Endothelial cell of umbilical vein (primary cell): Measurements from ENCODE around the gene SEC14L1. TPM values are rescaled to one million over a fixed set of nuclear protein-coding genes. Genes with fewer than 3 reads are reported as not detected.

Experiments used
- BruUV-seq: library from RNA; stranded (reverse); fragments of 400-500 nt; replicated peaks from 2 replicates; lab custom pipeline; 2021; lab: Mats Ljungman, UMichigan
- CTCF ChIA-PET: fragments of 300-600, 350-600 bp; sonication (Branson Sonifier 250); formaldehyde crosslinking; loops from one replicate; lab custom pipeline; 2021; ENCODE audit warnings: antibody characterized with exemption, inconsistent platforms; lab: Charles Lee
- POLR2A ChIA-PET: fragments of 300-600, 350-600 bp; sonication (Branson Sonifier 250); formaldehyde crosslinking; loops from one replicate; lab custom pipeline; 2021; ENCODE audit warnings: antibody characterized with exemption, inconsistent platforms; lab: Charles Lee
- DNase-seq: peaks from one replicate; pipeline ENCODE4 v3.0.0-alpha.2; 2011; ENCODE audit warnings: low read depth, low spot score
- FAIRE-seq: peaks from 2 replicates; lab custom pipeline; 2011; peaks lifted over from hg19 to GRCh38; lab: Jason Lieb, UNC
- H2AFZ ChIP-seq: 2 replicates; pipeline ENCODE4 v1.6.0; 2012; ENCODE audit warnings: low read depth, low read length, control low read depth, inconsistent platforms
- H3K27ac ChIP-seq: 2 replicates; pipeline ENCODE4 v1.5.1; 2011; ENCODE audit warnings: low read depth, mild to moderate bottlenecking, control low read depth, low read length, moderate library complexity; ENCODE audit not compliant: insufficient read depth
- H3K27me3 ChIP-seq, 2 experiments: 2 replicates each; pipeline versions ENCODE4 v1.6.0 to v1.6.1; 2011; ENCODE audit warnings: low read length in 2 of 2, mixed read lengths in 1 of 2; ENCODE audit not compliant: control insufficient read depth in 2 of 2, insufficient read depth in 2 of 2
- H3K36me3 ChIP-seq, 2 experiments: 2 replicates in 1 of 2; 3 replicates in 1 of 2; pipeline ENCODE4 v1.5.1; 2011; ENCODE audit warnings: low read length in 2 of 2, mild to moderate bottlenecking in 1 of 2, moderate library complexity in 1 of 2; ENCODE audit not compliant: control insufficient read depth in 2 of 2, insufficient read depth in 2 of 2; ENCODE audit errors: extremely low read depth in 1 of 2
- H3K4me1 ChIP-seq: 3 replicates; pipeline ENCODE4 v1.5.1; 2011; ENCODE audit warnings: mild to moderate bottlenecking, low read length; ENCODE audit not compliant: control insufficient read depth, insufficient read depth; ENCODE audit errors: extremely low read depth
- H3K4me2 ChIP-seq: 2 replicates; pipeline ENCODE4 v1.6.1; 2011; ENCODE audit warnings: low read length, control low read depth, mixed read lengths; ENCODE audit not compliant: insufficient read depth
- H3K4me3 ChIP-seq, 3 experiments: fragments of 200-600 bp in 1 of 3; sonication (generic), shearing (Covaris generic) in 1 of 3; replicated peaks in 1 of 3; 2 replicates each; pipeline ENCODE4 v1.5.1; 2011 to 2016; ENCODE audit warnings: control low read depth in 3 of 3, low read length in 3 of 3, mild to moderate bottlenecking in 2 of 3, inconsistent platforms in 1 of 3, low read depth in 1 of 3, moderate library complexity in 1 of 3; ENCODE audit not compliant: insufficient read depth in 1 of 3
- H3K79me2 ChIP-seq: 2 replicates; pipeline ENCODE4 v1.6.0; 2012; ENCODE audit warnings: low read length, inconsistent platforms; ENCODE audit not compliant: control insufficient read depth, insufficient read depth
- H3K9ac ChIP-seq: replicated peaks from 2 replicates; pipeline ENCODE3; 2011; ENCODE audit warnings: low read length, control low read depth; ENCODE audit not compliant: insufficient read depth; ENCODE audit errors: extremely low read depth
- H3K9me1 ChIP-seq: replicated peaks from 3 replicates; pipeline ENCODE4 v1.6.0; 2011; ENCODE audit warnings: mild to moderate bottlenecking, low read length; ENCODE audit not compliant: control insufficient read depth, insufficient read depth; ENCODE audit errors: extremely low read depth
- H3K9me3 ChIP-seq: replicated peaks from 2 replicates; pipeline ENCODE4 v1.5.1; 2012; ENCODE audit warnings: low read length, inconsistent platforms; ENCODE audit not compliant: control insufficient read depth, insufficient read depth
- H4K20me1 ChIP-seq: replicated peaks from 2 replicates; pipeline ENCODE3; 2011; ENCODE audit warnings: mild to moderate bottlenecking, low read length; ENCODE audit not compliant: control insufficient read depth, insufficient read depth; ENCODE audit errors: extremely low read depth
- CTCF ChIP-seq, 2 donors: IDR thresholded peaks; 1 replicate in 1 of 2; 2 replicates in 1 of 2; pipeline ENCODE4 v1.5.1; 2011; ENCODE audit warnings: low read length in 2 of 2, mild to moderate bottlenecking in 2 of 2, moderate library complexity in 2 of 2, control low read depth in 1 of 2, inconsistent platforms in 1 of 2, low read depth in 1 of 2; ENCODE audit not compliant: insufficient read depth in 1 of 2; ENCODE audit errors: extremely low read depth in 1 of 2
- EZH2 ChIP-seq: IDR thresholded peaks from 2 replicates; pipeline ENCODE4 v1.6.1; 2012; ENCODE audit warnings: borderline replicate concordance, low read depth, mild to moderate bottlenecking, moderate library complexity, low read length, inconsistent platforms; ENCODE audit not compliant: severe bottlenecking
- FOS ChIP-seq: IDR thresholded peaks from 2 replicates; pipeline ENCODE4 v1.6.1; 2011; ENCODE audit warnings: mild to moderate bottlenecking, low read length, moderate library complexity, borderline replicate concordance; ENCODE audit not compliant: insufficient read depth
- GATA2 ChIP-seq: IDR thresholded peaks from 2 replicates; pipeline ENCODE4 v1.7.0; 2011; ENCODE audit warnings: low read depth, mild to moderate bottlenecking, moderate library complexity, mixed read lengths, low read length; ENCODE audit not compliant: insufficient read length, insufficient read depth
- JUN ChIP-seq: IDR thresholded peaks from 2 replicates; pipeline ENCODE4 v1.6.1; 2011; ENCODE audit warnings: borderline replicate concordance, low read depth; ENCODE audit not compliant: insufficient read length, insufficient read depth
- MAX ChIP-seq: IDR thresholded peaks from 2 replicates; pipeline ENCODE4 v1.6.1; 2011; ENCODE audit not compliant: insufficient read depth, insufficient read length
- MYC ChIP-seq: IDR thresholded peaks from one replicate; pipeline ENCODE4 v1.6.1; 2011; ENCODE audit warnings: mild to moderate bottlenecking, low read depth, low read length
- POLR2A ChIP-seq: IDR thresholded peaks from 2 replicates; pipeline ENCODE4 v1.6.1; 2012; ENCODE audit warnings: low read depth, mild to moderate bottlenecking, control low read depth, low read length
- POLR2AphosphoS5 ChIP-seq: IDR thresholded peaks from 2 replicates; pipeline ENCODE4 v1.6.1; 2012; ENCODE audit warnings: low read depth, mild to moderate bottlenecking, control low read depth, low read length, moderate library complexity; ENCODE audit not compliant: insufficient read depth
- dilution Hi-C: fragments of 300-500 bp; cut with MboI; formaldehyde crosslinking; loops from one replicate; pipeline ENCODE4 v1.15.0; 2019; ENCODE audit warnings: low sequenced_read_pairs; ENCODE audit not compliant: extremely low pct_ligation_motif_present
- intact Hi-C: fragments of 100-400 bp; cut with micrococcal nuclease; formaldehyde crosslinking; loops from one replicate; pipeline ENCODE4 v1.10.0; 2022
- polyA plus RNA-seq, 4 experiments: library from polyadenylated mRNA; depleted of rRNA in 3 of 4; stranded (reverse) in 3 of 4; unstranded in 1 of 4; fragments of >200 nt; gene quantifications; 2 replicates each; pipeline versions ENCODE4 v1.2.1 to v1.2.3, GENCODE V29; 2011 to 2012; ENCODE audit warnings: missing spikeins in 1 of 4
- total RNA-seq: library from RNA; stranded (reverse); gene quantifications from 2 replicates; pipeline ENCODE4 v1.2.3, GENCODE V29; 2021

The SEC14L1 gene
- total and polyA plus RNA-seq, 2 donors (not counting 3 experiments of a cell fraction or from before 2014, with no cell fraction given) = 215 to 631 TPM

GRCh38 chr17:77197115-77197514 lies 56.3 kb downstream of the SEC14L1 start:
- Histone ChIP-seq H3K36me3 (peaks cover 53 to 83% of the 10 kb centered on the region in 2 experiments), H3K79me2 (peaks cover 87% of the 10 kb centered on the region), H3K9me3 (no peaks in the 10 kb centered on the region), H3K9me1 (no peaks in the 10 kb centered on the region), H3K4me1 (peaks cover 15% of the 10 kb centered on the region), H3K27me3 (no peaks in the 10 kb centered on the region), H3K4me3 (no peak overlapping the region), H3K4me2 (no peak overlapping the region), H3K9ac (no peak overlapping the region), H2AFZ (no peak overlapping the region), H4K20me1 (peaks cover 7% of the 10 kb centered on the region), H3K27ac (no peak overlapping the region)
- no TSS peak for BruUV-seq
- dilution Hi-C loops = no loop called here
- FAIRE-seq = no peak
- CTCF ChIA-PET = interaction anchor here (1.3 kb wide), 1 partner anchor 20 kb away, joined by 4 read pairs; no protein-coding TSS in a partner anchor
- DNase-seq = no peak
- no peak for TF ChIP-seq MYC
- peak; percentile 15 for TF ChIP-seq POLR2AphosphoS5
- intact Hi-C loops = no loop called here
- POLR2A ChIA-PET = no interaction called here

GRCh38 chr17:77200711-77201110 lies 59.9 kb downstream of the SEC14L1 start:
- FAIRE-seq = peak; percentile 85
- Histone ChIP-seq H4K20me1 (no peaks in the 10 kb centered on the region), H3K9me1 (no peaks in the 10 kb centered on the region), H3K27me3 (no peaks in the 10 kb centered on the region), H3K4me2 (no peak overlapping the region), H3K9me3 (no peaks in the 10 kb centered on the region), H3K4me3 (no peak overlapping the region), H3K4me1 (peaks cover 41% of the 10 kb centered on the region), H3K27ac (peak overlapping the region; percentile 74), H3K36me3 (peaks cover 49 to 75% of the 10 kb centered on the region in 2 experiments), H2AFZ (no peak overlapping the region), H3K79me2 (peaks cover 67% of the 10 kb centered on the region), H3K9ac (peak overlapping the region; percentile 29)
- no TSS peak for BruUV-seq
- ChIA-PET CTCF (interaction anchor here (0.9 kb wide), 2 partner anchors 34 to 112 kb away, joined by 3 read pairs; no protein-coding TSS in a partner anchor), POLR2A (no interaction called here)
- peak; percentile 63 for DNase-seq
- intact Hi-C loops = no loop called here
- dilution Hi-C loops = no loop called here
- no peak for TF ChIP-seq FOS
- TF ChIP-seq GATA2 = no peak
- TF ChIP-seq POLR2A = no peak
- no peak for TF ChIP-seq POLR2AphosphoS5
- no peak for TF ChIP-seq MAX
- TF ChIP-seq CTCF (IDR thresholded peaks at IDR 0.05; ENCODE audit: extremely low read depth in 1 of 2, insufficient read depth in 1 of 2, low read depth in 1 of 2, low read length in 2 of 2) = no peak
- no peak for TF ChIP-seq JUN
- TF ChIP-seq EZH2 = no peak
- no peak for TF ChIP-seq MYC
